K562 (cell line): ENCODE measurements around the gene TMED6.

Source experiments
- FOXJ3 ChIP-seq: sonication (generic); formaldehyde crosslinking; IDR thresholded peaks from 2 replicates; pipeline ENCODE4 v1.4.0; 2020; ENCODE audit warnings: mild to moderate bottlenecking, missing genetic modification reagents
- STAG1 ChIP-seq: sonication (generic); formaldehyde crosslinking; IDR thresholded peaks from 2 replicates; pipeline ENCODE4 v1.5.0; 2020; ENCODE audit warnings: missing genetic modification reagents, borderline replicate concordance
- ZNF518B ChIP-seq: fragments of 250-450 bp; sonication (Bioruptor Pico); IDR thresholded peaks from 2 replicates; pipeline ENCODE4 v1.5.0; 2021; ENCODE audit warnings: mild to moderate bottlenecking, moderate library complexity

DNA sequence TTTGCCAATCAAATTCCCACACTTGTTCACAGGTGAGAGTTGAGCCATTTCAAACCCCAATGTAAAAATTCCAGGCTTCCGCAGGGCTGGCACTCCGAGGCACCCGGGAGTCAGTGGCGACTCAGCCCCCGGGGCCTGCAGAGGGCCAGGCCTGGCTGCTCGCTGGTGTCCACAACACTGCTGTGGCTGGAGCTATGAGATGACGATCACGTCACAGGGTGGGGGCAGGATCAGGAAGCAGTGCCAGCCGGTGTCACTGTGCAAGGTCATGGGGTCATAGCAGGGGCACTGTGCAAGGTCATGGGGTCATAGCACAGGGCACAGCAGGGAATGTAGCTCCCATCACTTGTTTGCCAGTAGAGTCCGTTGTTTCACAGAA is 32.7 kb downstream of the TMED6 start:
- TF ChIP-seq FOXJ3 (CRISPR knock-in tag), result no peak
- no peak for TF ChIP-seq STAG1 (CRISPR knock-in tag)
- TF ChIP-seq ZNF518B, result no peak
